Stimulated activated CD8-positive, alpha-beta memory T cell treated with anti-CD3 and anti-CD28 coated beads, Interleukin-15, amount 100 ng/mL, for 48 hours (primary cell): ENCODE results near the gene THRAP3.
"Not testable (repeated sequence)": the region's sequence is repeated elsewhere in the genome, so short reads cannot be mapped to it uniquely, and the experiment has no call there.

Experiments used
- DNase-seq, 2 donors: peaks; one replicate each; pipeline ENCODE4 v3.0.0-alpha.2; 2020; ENCODE audit warnings: low read depth in 2 of 2

The THRAP3 gene

DNA sequence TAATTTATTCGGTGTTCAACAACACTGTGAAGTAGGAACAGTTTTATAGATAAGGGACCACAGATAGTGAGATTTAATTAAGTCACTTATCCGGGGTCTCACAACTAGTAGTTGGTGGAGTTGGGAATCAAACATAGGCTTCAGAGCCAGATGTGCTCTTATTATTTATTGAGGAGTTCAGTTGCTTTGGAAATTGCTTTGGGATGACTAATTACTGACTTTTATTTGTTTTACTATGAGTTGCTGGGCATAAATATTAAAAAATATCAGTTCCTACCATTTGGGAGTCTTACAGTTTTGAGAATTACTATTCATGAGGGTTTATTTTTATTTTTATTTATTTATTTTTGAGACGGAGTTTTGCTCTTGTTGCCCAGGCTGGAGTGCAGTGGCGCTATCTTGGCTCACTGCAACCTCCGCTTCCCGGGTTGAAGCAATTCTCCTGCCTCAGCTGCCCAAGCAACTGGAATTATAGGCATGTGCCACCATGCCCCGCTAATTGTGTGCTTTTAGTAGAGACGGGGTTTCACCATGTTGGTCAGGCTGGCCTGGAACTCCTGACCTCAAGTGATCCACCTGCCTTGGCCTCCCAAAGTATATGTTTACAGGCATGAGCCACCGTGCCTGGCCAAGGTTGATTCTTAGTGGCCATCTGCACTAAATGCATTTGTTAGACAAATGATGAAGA lies 27.7 kb downstream of the THRAP3 start:
- no peak for DNase-seq

DNA sequence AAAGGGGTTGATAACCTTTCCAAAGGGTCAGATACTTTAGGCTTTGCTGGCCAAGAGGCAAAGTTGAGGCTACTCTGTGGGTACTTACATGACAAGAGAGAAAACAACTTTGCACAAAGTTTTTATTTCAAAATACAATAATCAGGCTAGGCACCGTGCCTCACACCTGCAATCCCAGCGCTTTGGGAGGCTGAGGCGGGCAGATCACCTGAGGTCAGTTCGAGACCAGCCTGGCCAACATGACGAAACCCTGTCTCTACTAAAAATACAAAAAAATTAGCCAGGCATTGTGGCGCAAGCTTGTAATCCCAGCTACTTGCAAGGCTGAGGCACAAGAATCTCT lies 28.2 kb downstream of the THRAP3 start:
- DNase-seq, result not testable (repeated sequence)

DNA sequence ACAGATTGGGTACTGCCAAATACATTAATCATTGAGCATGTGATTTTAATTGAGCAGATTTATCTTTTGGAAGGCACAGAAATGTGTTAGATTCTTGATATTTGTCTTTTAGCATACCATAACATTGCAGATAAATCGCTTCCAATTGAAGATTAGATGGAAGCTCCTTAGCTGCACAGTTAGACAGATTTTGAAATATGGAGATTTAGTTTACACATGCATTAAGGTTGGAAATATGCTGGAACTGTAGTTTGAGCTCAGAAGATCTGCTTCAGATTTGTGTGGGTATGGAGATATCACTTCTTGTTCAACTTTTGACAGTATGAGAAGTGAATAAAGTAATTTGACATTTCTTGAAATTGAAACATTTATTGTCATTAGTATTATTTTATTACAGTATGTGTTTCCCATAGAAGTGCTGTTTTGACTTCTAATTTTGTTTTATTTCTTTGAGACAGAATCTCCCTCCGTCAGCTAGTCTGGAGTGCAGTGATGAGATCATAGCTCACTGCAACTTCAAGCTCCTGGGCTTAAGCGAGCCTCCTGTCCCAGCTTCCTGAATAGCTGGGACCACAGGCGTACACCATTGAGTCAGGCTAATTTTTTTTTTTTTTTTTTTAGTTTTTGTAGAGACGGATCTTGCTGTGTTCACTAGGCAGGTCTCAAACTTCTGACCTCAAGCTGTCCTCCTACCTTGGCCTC lies 29.1 kb downstream of the THRAP3 start:
- DNase-seq, result no peak

DNA sequence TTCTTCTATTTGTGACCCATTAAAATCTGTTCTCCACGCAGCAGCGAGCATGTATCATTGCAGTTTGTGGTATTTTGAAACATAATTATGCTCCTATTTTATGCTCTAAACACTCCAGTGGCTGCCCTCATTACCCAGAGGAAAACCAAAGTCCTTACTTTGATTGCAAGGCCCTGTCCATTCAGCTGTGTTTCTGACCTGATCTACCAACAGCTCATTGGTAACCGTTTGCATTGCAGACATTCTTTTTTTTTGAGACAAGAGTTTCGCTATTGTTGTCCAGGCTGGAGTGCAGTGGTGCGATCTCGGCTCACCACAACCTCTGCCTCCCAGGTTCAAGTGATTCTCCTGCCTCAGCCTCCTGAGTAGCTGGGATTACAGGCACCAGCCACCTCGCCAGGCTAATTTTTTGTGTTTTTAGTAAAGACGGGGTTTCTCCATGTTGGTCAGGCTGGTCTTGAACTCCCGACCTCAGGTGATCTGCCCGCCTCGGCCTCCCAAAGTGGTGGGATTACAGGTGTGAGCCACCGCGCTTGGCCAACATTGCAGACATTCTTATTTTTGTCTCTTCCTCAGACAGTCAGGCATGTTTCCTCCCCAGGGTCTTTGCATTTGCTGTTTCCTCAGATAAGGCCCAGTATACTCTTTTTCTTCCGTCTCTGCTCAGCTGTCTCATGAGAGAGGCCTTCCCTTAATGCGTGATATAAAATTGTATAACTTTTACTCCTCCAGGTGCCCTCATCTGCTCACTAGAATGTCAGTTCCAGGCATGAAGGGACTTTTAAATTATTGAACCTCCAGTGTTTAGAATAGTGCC lies 32.5 kb downstream of the THRAP3 start:
- no peak for DNase-seq

DNA sequence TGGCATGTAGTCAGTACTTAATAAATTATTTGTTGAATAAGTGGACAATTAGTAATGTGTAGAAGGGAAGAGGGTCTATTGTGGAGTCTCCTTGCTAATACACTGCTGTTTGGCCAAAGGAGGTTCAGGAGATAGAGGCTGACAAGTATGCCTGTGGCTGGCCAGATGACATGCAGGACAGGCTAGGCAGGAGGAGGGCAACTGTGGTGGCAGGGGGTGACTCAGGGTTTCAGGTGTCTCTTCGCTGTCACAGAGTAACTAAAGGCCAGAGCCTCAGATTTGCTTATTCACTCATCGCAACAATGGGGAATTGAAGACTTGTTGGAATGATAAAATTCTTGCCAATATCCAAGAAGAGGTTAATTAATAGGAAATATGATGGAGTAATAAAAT lies 33.1 kb downstream of the THRAP3 start:
- peak in 1 of 2 donors; percentile 10 for DNase-seq

DNA sequence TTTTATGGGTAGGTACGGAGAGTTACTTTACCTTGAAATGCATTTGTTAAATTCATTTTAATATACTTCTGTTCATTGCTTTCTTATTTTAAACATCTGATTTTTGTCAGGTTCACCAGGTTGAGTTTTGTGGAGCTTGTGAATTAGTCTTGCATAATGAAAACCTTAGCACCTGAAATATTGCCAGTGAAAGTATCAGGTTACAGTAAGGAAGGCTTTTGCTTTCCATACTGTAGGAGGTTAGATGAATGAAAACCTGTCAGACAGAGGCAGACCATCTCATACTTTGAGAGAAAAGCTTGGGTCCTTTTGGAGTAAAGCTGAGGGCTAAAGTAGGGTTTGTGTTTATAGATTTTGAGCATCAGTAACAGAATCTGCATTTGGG lies 34.7 kb downstream of the THRAP3 start:
- DNase-seq, result no peak

DNA sequence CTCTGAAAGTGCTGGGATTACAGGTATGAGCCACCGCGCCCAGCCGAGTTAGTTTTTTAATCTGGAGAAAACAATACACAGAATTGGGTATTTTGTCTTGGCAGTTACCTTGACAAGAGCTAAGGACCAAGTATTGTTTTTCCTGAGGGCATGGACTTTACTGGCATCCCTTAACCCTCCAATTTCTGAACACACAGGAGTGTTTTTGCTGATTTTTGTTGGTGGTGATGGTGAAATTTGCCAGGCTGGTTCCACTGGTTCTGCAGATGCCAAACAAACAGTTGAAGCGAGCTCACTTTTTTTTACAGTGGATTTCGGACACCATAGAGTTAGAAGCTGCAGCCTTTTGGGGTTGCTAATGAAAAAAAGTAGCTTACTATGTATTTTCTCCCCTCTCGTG lies 44.7 kb downstream of the THRAP3 start:
- no peak for DNase-seq

DNA sequence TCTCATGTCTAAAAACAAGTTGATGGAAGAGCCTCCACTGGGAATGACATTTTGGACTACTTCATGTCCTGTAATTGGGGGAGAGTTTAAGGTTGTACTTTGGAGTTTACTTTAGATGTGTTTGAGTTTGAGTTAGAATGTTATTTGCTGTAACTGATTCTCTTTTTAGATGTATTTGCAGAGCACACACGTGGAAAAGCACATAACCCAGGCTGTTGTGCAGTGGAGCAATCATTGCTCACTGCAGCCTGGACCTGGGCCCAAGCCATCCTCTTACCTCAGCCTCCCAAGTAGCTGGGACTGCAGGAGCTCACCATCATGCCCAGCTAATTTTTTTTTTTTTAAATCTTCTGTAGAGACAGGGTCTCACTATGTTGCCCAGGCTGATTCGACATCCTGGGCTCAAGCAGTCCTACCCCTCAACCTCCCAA lies 45.2 kb downstream of the THRAP3 start:
- no peak for DNase-seq

DNA sequence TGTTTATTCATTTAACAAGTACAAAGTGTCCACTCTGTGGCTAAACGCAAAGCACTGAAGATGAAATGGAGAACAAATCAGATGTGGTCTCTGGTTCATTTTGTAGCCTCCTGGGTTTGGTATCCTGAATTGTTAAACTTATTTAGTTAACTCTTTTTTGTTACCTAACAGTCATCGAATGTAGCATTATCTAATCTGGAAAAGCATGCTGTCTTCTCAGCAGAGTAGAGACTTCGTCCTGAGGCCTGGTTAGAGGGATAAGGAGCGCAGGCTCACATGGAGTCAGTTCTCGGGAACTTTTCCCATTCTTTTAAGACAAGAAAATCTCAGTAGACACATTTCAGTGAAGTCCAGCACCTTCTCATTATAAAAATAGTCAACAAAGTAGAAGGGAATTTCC lies 48.8 kb downstream of the THRAP3 start:
- DNase-seq, result no peak

DNA sequence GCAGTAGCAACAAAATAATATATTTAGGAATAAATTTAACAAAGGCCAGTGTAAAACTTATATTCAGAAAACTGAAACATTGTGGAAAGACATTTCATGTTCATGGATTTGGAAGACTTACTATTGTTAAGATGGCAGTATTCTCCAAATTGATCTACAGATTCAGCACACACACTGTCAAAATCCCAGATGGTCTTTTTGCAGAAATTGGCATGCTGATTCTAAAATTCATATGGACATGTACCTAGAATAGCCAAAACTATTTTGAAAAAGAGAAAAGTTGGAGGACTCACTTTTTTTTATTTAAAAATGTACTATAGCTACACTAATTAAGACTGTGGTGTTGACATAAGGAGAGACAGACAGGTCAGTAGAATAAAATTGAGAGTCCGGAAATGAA lies 50.0 kb downstream of the THRAP3 start:
- no peak for DNase-seq

DNA sequence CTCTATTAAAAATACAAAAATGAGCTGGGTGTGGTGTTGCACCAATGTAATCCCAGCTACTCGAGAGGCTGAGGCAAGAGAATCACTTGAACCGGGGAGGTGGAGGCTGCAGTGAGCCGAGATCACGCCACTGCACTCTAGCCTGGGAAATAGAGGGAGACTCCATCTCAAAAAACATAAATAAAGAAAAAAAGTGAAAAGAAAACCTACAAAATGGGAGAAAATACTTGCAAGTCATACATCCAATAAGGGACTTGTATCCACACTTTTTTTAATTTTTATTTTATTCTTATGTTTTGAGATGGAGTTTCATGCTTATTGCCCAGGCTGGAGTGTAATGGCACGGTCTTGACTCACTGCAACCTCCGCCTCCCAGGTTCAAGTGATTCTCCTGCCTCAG lies 52.4 kb downstream of the THRAP3 start:
- no peak for DNase-seq

DNA sequence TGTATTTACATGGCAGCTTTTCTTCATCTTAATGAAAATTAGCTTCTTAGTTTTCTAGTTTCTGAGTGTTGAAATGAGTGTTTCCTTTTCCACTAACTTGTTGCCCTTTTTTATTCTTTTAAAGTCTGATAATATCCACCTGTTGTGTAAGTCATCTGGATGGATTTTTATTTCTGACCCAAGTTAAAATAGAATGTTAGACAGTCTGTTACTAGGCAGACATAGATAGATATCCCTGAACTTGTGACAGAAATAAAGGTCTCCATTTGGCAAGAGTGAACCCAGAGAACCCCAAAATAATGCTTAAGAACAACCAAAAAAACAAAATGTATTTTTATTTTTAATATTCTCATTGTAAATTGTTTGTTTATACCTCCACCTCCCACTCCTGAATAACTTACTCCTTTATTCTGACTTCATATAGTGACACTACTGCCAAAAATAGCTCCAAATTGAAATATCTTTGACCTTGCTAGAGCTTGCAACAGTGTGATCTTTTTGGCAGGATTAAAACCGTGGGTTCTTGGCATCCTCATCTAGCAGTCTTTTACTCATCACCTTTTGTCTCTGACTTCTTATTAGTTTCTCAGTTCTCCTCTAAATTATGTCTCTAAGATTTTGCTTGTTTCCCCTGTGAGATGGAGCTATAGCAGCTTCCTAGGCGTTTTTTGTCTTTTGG lies 55.0 kb downstream of the THRAP3 start:
- DNase-seq, result no peak

DNA sequence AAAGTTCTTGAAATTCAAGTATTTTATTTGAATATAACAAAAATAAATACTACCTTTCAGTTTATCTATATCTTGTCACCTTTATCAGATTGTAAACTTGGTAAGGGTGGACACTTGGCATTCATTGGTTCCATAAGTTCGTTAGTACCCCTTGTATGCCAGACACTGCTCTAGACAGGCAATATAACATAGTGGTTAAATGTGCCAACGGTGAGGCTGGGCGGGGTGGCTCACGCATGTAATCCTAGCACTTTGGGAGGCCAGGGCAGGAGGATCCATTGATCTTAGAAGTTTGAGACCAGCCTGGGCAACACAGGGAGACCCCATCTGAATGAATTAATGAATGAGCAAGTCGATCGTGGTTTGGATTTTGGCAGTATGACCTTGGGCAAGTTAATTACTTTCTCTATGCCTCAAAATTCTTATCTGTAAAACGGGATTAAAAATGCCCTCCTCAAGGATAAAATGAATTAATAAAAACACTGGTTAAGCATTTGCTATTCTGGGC lies 55.6 kb downstream of the THRAP3 start:
- DNase-seq, result no peak

DNA sequence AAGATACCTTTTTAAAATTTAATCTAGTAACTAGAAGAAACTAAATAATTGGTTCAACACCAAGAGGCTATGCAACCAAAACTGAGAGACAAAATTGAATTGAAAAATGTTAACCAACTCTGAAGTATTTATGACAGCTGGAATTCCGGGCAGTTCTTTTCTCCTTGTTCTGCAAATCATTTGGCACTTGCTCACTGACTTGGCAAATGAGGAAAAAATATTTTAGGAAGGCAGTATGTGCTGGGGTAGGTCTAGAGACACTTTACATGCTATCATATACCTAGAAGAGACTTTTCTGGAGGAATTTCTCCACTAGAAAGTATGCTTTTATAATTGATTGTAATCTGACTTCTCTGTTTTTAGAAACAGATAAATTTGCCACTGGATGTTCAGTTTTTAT lies 59.8 kb downstream of the THRAP3 start:
- no peak for DNase-seq

DNA sequence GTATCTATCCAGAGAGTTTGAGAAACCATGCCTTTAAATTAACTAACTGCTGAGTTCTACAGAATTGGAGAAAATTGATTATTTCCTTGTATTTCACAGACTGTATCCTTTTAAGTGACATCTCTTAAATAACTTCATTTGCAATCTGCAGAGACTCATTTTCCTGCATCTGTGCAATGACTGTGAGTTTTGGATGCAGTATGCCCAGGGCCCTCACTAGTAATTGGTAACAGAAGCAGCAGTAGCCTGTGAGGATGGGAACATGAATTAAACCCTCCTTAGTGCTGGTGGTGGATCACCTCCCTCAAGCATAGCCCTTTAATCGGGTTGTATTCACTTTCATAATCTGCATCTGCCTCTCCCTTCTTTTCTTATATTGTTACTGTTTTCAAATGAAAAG lies 60.3 kb downstream of the THRAP3 start:
- no peak for DNase-seq

DNA sequence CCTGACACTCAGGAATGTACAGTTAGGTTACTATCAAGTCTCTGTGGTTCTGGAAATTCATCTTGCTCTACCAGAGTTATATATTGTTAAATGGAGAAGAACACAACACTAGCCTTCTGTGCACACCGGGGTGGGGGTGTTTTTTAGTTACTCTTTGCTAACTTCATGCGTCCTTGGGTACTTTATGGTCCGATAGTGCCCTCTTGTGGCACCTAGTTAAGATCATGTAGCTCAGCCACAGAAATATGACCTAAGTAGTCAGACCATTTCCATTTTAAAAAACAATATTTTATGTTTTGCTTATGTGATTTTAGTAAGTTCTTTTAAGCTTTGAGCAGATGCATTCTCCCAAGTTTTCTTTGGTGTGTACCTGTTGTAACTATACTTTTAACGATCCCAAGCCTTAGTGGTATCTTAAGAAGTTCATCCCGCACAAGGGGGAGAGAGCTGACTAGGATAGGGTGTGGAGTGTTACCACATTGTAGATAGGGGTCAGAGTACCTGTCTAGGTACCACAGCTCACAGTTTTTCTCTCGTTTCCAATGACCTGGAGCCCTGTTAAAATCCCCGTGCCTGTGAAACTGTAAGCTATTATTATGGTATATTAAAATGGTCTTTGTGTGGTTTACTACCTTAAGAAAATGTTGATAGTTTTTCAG lies 61.3 kb downstream of the THRAP3 start:
- DNase-seq, result no peak

DNA sequence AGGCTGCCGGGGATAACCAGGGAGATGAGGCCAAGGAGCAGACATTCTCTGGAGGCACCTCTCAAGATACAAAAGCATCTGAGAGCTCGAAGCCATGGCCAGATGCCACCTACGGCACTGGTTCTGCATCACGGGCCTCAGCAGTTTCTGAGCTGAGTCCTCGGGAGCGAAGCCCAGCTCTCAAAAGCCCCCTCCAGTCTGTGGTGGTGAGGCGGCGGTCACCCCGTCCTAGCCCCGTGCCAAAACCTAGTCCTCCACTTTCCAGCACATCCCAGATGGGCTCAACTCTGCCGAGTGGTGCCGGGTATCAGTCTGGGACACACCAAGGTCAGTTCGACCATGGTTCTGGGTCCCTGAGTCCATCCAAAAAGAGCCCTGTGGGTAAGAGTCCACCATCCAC lies 62.6 kb downstream of the THRAP3 start:
- DNase-seq, result no peak

DNA sequence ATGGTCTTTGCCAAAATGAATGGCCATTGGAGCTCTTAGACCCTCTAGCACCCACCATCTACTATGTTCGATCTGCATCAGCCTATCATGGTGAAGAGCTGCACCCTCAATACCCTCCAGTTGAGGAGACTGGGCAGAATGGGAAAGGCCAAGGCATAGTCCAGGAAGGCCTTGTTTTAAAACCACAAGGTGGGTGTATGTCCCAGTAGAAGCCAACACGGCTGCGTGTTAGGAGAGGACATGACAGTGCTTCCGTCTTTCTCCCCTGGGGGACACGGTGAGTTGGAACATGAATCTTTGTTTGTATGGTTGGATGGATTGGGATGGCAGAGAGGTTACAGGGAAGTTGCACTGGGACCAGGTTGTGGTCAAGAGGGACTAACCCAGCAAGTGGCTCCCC lies 63.4 kb downstream of the THRAP3 start:
- no peak for DNase-seq

DNA sequence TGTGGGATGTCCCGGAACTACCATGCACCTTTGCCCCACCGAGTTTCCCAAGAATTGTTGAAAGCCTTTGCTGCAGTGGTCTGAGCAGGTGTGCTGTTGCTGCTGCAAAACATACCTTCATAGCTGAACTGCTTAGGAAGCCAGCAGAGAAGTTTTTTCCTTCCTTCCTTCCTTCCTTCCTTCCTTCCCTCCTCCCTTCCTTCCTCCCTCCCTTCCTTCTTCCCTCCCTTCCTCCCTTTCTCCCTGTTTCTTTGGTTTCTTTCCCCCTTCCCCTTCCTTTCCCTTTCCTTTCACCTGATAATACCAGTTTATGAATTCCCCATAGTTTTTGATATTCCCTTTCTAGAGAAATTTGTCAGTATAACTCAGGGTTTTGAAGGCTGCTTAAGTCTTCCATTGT lies 71.1 kb downstream of the THRAP3 start:
- DNase-seq, result no peak

DNA sequence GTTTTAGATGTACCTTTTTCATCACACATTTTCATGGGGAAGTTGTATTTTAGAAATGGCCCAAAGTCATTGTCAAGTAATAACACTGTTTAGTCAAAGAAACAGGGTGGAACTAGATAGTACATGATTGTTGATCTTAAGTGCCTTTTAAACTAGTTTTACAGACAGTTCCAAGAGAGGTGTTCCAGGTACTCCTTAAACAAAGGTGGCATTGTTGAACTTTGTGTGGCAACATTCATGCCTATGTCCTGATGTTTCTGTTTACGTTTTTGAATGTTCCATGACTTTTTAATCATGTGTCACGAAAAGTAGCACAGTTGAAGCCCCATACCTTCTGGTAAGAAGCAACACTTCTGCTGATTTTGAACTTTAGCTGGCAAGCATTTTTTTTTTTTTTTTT lies 72.8 kb downstream of the THRAP3 start:
- DNase-seq, result no peak

DNA sequence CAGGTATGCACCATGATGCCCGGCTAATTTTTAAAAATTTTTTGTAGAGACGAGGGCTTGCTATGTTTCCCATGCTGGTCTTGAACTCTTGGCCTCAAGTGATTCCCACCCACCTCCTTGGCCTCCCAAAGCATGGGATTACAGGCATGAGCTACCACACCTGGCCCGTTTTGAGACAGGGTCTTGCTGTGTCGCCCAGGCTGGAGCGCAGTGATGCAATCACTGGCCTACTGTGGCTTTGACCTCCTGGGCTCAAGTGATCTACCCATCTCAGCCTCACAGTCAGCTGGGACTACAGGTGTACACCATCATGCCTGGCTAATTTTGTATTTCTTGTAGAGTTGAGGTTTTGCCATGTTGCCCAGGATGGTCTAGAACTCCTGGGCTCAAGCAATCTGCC lies 74.4 kb downstream of the THRAP3 start:
- no peak for DNase-seq

DNA sequence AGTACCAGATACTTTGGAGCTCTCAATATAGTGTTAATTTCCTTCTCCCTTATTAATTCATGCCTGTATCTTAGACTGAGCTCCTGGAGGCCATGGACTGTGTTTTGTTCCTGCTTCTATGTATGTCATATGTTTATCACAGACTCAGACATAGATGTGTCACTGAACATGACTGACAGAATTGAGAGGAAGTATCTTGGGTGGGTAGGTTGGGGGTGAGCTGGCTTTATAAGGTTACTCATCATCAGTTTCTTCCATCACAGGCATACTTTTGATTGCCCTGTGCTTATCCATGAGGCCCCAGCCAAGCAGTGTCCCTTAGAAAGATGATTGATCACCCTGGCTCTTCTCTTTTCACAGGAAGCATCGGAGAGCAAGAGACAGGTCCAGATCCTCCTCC lies 76.3 kb downstream of the THRAP3 start:
- no peak for DNase-seq
